SU-DHL-6 (cell line): Measurements from ENCODE around the gene GRIK4.

Source experiments
- H2AFZ ChIP-seq: fragments of 200-600 bp; sonication (generic); 2 replicates; pipeline ENCODE4 v1.6.1; 2014; ENCODE audit warnings: low read depth, mild to moderate bottlenecking, moderate library complexity, mixed read lengths, antibody characterized with exemption, low read length; ENCODE audit not compliant: severe bottlenecking
- H3F3A ChIP-seq: fragments of 200-600 bp; shearing (Covaris generic); 2 replicates; pipeline ENCODE4 v1.6.0; 2016; ENCODE audit warnings: antibody characterized with exemption, mild to moderate bottlenecking; ENCODE audit not compliant: insufficient read depth
- H3K27ac ChIP-seq: fragments of 200-600 bp; sonication (generic); 2 replicates; pipeline ENCODE4 v1.5.1; 2016; ENCODE audit warnings: low read depth, mild to moderate bottlenecking, low read length, moderate library complexity, mixed read lengths
- H3K27me3 ChIP-seq: fragments of 200-600 bp; sonication (generic), shearing (Covaris generic); 2 replicates; pipeline ENCODE4 v1.6.0; 2014; ENCODE audit warnings: mild to moderate bottlenecking, low read length
- H3K36me3 ChIP-seq: fragments of 200-600 bp; sonication (generic); 2 replicates; pipeline ENCODE4 v1.6.1; 2014; ENCODE audit warnings: mild to moderate bottlenecking, low read length, mixed read lengths
- H3K4me2 ChIP-seq: fragments of 300-600, 200-600 bp; shearing (Covaris generic), sonication (generic); 2 replicates; pipeline ENCODE4 v1.6.0; 2014; ENCODE audit warnings: low read length, low read depth, mild to moderate bottlenecking; ENCODE audit not compliant: poor library complexity, severe bottlenecking
- H3K4me3 ChIP-seq: fragments of 200-600 bp; sonication (generic); 2 replicates; pipeline ENCODE4 v1.5.1; 2014; ENCODE audit warnings: antibody characterized with exemption, low read length, mild to moderate bottlenecking, mixed read lengths; ENCODE audit not compliant: insufficient read depth, poor library complexity, severe bottlenecking
- H3K79me2 ChIP-seq: fragments of 200-600 bp; sonication (generic); 2 replicates; pipeline ENCODE4 v1.6.1; 2014; ENCODE audit warnings: mild to moderate bottlenecking, low read length, moderate library complexity; ENCODE audit not compliant: insufficient read depth
- H3K9ac ChIP-seq: fragments of 200-600 bp; sonication (generic); 2 replicates; pipeline ENCODE4 v1.7.0; 2014; ENCODE audit warnings: mild to moderate bottlenecking, low read length
- H3K9me2 ChIP-seq: fragments of 200-600 bp; sonication (generic); replicated peaks from 2 replicates; pipeline ENCODE4 v1.6.1; 2014; ENCODE audit warnings: low read length; ENCODE audit not compliant: insufficient read depth
- H3K9me3 ChIP-seq: fragments of 200-600 bp; sonication (generic); 2 replicates; pipeline ENCODE4 v1.6.1; 2014; ENCODE audit warnings: low read length, mixed read lengths; ENCODE audit not compliant: insufficient read depth
- H4K20me1 ChIP-seq: fragments of 200-600 bp; sonication (generic); 2 replicates; pipeline ENCODE4 v1.6.1; 2014; ENCODE audit warnings: low read depth, mild to moderate bottlenecking, antibody characterized with exemption, low read length, moderate library complexity, mixed read lengths
- CTCF ChIP-seq: fragments of 200-600 bp; sonication (generic); IDR thresholded peaks from one replicate; pipeline ENCODE4 v1.5.1; 2017; ENCODE audit warnings: antibody characterized with exemption, mild to moderate bottlenecking, low read length, moderate library complexity; ENCODE audit not compliant: insufficient read depth, poor library complexity, severe bottlenecking
- EZH2phosphoT487 ChIP-seq: fragments of 200-600 bp; sonication (generic), shearing (Covaris generic); conservative IDR thresholded peaks from 2 replicates; pipeline ENCODE4 v1.6.1; 2018; ENCODE audit warnings: mild to moderate bottlenecking, antibody characterized with exemption, low read length, moderate library complexity, mixed read lengths

Gene GRIK4

GRCh38 chr11:120832481-120833238 is 321.1 kb downstream of the GRIK4 start:
- Histone ChIP-seq H3K4me3 (no peak overlapping the region), H3K79me2 (no peaks in the 10 kb centered on the region)

GRCh38 chr11:120834686-120835210 is 323.2 kb downstream of the GRIK4 start:
- Histone ChIP-seq H3K9me2 (no peaks in the 10 kb centered on the region), H3K79me2 (no peaks in the 10 kb centered on the region), H3K27ac (no peak overlapping the region), H3K4me2 (no peak overlapping the region), H4K20me1 (no peaks in the 10 kb centered on the region), H3K27me3 (no peaks in the 10 kb centered on the region), H3K4me3 (no peak overlapping the region), H3K9ac (no peak overlapping the region), H2AFZ (no peak overlapping the region), H3K9me3 (no peaks in the 10 kb centered on the region), H3K36me3 (no peaks in the 10 kb centered on the region), H3F3A (no peaks in the 10 kb centered on the region)
- TF ChIP-seq CTCF: no peak
- no peak for TF ChIP-seq EZH2phosphoT487

More at GRCh38 chr11:120832481-120833238, 321.1 kb downstream of the GRIK4 start:
- H3K36me3 ChIP-seq: no peaks in the 10 kb centered on the region
- H3F3A ChIP-seq: no peaks in the 10 kb centered on the region
- H3K27ac ChIP-seq: no peak overlapping the region
- H4K20me1 ChIP-seq: no peaks in the 10 kb centered on the region
- no peak overlapping the region for H3K4me2 ChIP-seq
- TF ChIP-seq EZH2phosphoT487 (no peak), CTCF (no peak)
- no peaks in the 10 kb centered on the region for H3K9me3 ChIP-seq
- H3K9ac ChIP-seq: no peak overlapping the region
- H2AFZ ChIP-seq: no peak overlapping the region
- H3K27me3 ChIP-seq: no peaks in the 10 kb centered on the region
- H3K9me2 ChIP-seq: no peaks in the 10 kb centered on the region

GRCh38 chr11:120835601-120836228 is 324.2 kb downstream of the GRIK4 start:
- Histone ChIP-seq H2AFZ (no peak overlapping the region), H3K9me3 (no peaks in the 10 kb centered on the region), H3K4me2 (no peak overlapping the region), H3K27me3 (no peaks in the 10 kb centered on the region), H3F3A (no peaks in the 10 kb centered on the region), H4K20me1 (no peaks in the 10 kb centered on the region), H3K36me3 (no peaks in the 10 kb centered on the region), H3K27ac (no peak overlapping the region), H3K4me3 (no peak overlapping the region), H3K9ac (no peak overlapping the region), H3K9me2 (no peaks in the 10 kb centered on the region), H3K79me2 (no peaks in the 10 kb centered on the region)
- TF ChIP-seq EZH2phosphoT487 (no peak), CTCF (no peak)
